HepG2 (cell line): ENCODE measurements around the gene ADGRD1. TPM values are rescaled to one million over a fixed set of nuclear protein-coding genes. Genes with fewer than 3 reads are reported as not detected.

ENCODE experiments used
- ATF7 ChIP-seq, 2 experiments: fragments of 450-650 bp in 1 of 2; sonication (generic) in 1 of 2; formaldehyde crosslinking in 1 of 2; IDR thresholded peaks; 2 replicates each; pipeline versions ENCODE4 v1.4.0 to v1.6.1; 2016 to 2020; ENCODE audit warnings: antibody characterized with exemption in 1 of 2, mild to moderate bottlenecking in 1 of 2, missing genetic modification reagents in 1 of 2
- CCAR2 ChIP-seq: fragments of 200-400 bp; formaldehyde crosslinking; optimal IDR thresholded peaks from 2 replicates; pipeline ENCODE3; 2018; ENCODE audit warnings: low read depth, mild to moderate bottlenecking, low read length, moderate library complexity
- GRHL1 ChIP-seq: sonication (generic); formaldehyde crosslinking; conservative IDR thresholded peaks from 2 replicates; pipeline ENCODE4 v1.8.0; 2022; ENCODE audit warnings: missing genetic modification reagents
- HIVEP1 ChIP-seq: sonication (generic); formaldehyde crosslinking; IDR thresholded peaks from 2 replicates; pipeline ENCODE4 v1.4.0; 2020; ENCODE audit warnings: mild to moderate bottlenecking, missing genetic modification reagents
- MED1 ChIP-seq: sonication (generic); formaldehyde crosslinking; IDR thresholded peaks from 2 replicates; pipeline ENCODE4 v1.4.0; 2020; ENCODE audit warnings: missing genetic modification reagents
- MTA3 ChIP-seq: sonication (generic); formaldehyde crosslinking; IDR thresholded peaks from 2 replicates; pipeline ENCODE4 v1.4.0; 2020; ENCODE audit warnings: missing genetic modification reagents
- MXD3 ChIP-seq: IDR thresholded peaks from 2 replicates; pipeline ENCODE4 v1.6.1; 2016; ENCODE audit warnings: mild to moderate bottlenecking, missing biosample characterization, missing genetic modification reagents
- PAWR ChIP-seq: sonication (generic); formaldehyde crosslinking; IDR thresholded peaks from 2 replicates; pipeline ENCODE4 v1.4.0; 2020; ENCODE audit warnings: missing genetic modification reagents, mild to moderate bottlenecking, borderline replicate concordance
- PAX8 ChIP-seq: sonication (generic); formaldehyde crosslinking; IDR thresholded peaks from 2 replicates; pipeline ENCODE4 v1.8.0; 2022; ENCODE audit warnings: mild to moderate bottlenecking, missing genetic modification reagents, borderline replicate concordance
- PHF8 ChIP-seq: sonication (generic); formaldehyde crosslinking; IDR thresholded peaks from 2 replicates; pipeline ENCODE4 v1.5.0; 2020; ENCODE audit warnings: missing genetic modification reagents
- PRDM10 ChIP-seq: sonication (generic); formaldehyde crosslinking; IDR thresholded peaks from 2 replicates; pipeline ENCODE4 v1.4.0; 2020; ENCODE audit warnings: low read depth, missing genetic modification reagents
- SAFB2 ChIP-seq: sonication (generic); formaldehyde crosslinking; IDR thresholded peaks from 2 replicates; pipeline ENCODE4 v1.5.1; 2020; ENCODE audit warnings: missing genetic modification reagents, low read depth, mild to moderate bottlenecking, borderline replicate concordance
- TCF7L2 ChIP-seq: IDR thresholded peaks from 2 replicates; pipeline ENCODE4 v1.6.1; 2011; ENCODE audit warnings: mild to moderate bottlenecking, low read depth, low read length, moderate library complexity
- ZBTB38 ChIP-seq: sonication (generic); formaldehyde crosslinking; IDR thresholded peaks from 2 replicates; pipeline ENCODE4 v1.5.1; 2020; ENCODE audit warnings: mild to moderate bottlenecking, missing genetic modification reagents
- ZBTB7A ChIP-seq: sonication (generic); formaldehyde crosslinking; IDR thresholded peaks from 2 replicates; pipeline ENCODE4 v1.8.0; 2022; ENCODE audit warnings: mild to moderate bottlenecking, missing genetic modification reagents
- ZFP36L1 ChIP-seq: sonication (generic); formaldehyde crosslinking; IDR thresholded peaks from 2 replicates; pipeline ENCODE4 v1.8.0; 2022; ENCODE audit warnings: mild to moderate bottlenecking, missing genetic modification reagents, moderate library complexity
- ZNF225 ChIP-seq: sonication (generic); formaldehyde crosslinking; IDR thresholded peaks from 2 replicates; pipeline ENCODE4 v1.4.0; 2020; ENCODE audit warnings: mild to moderate bottlenecking, missing genetic modification reagents
- ZNF550 ChIP-seq: sonication (generic); formaldehyde crosslinking; IDR thresholded peaks from 2 replicates; pipeline ENCODE4 v1.4.0; 2020; ENCODE audit warnings: mild to moderate bottlenecking, missing genetic modification reagents, borderline replicate concordance
- ZNF574 ChIP-seq: sonication (generic); formaldehyde crosslinking; IDR thresholded peaks from 2 replicates; pipeline ENCODE4 v1.4.0; 2020; ENCODE audit warnings: missing genetic modification reagents
- ZNF775 ChIP-seq: sonication (generic); formaldehyde crosslinking; IDR thresholded peaks from 2 replicates; pipeline ENCODE4 v1.4.0; 2020; ENCODE audit warnings: missing genetic modification reagents, mild to moderate bottlenecking, moderate library complexity, borderline replicate concordance
- ZNF781 ChIP-seq: sonication (generic); formaldehyde crosslinking; IDR thresholded peaks from 2 replicates; pipeline ENCODE4 v1.5.1; 2020; ENCODE audit warnings: borderline replicate concordance, mild to moderate bottlenecking, missing genetic modification reagents; ENCODE audit errors: not compliant biosample characterization
- polyA plus RNA-seq, 8 experiments: library from polyadenylated mRNA; depleted of rRNA in 3 of 8; stranded (reverse) in 7 of 8; unstranded in 1 of 8; fragments of >200 nt; fragmentation: Illumina TruSeq in 4 of 8; extraction: Trizol in 4 of 8; gene quantifications; 2 replicates each; pipeline versions ENCODE4 v1.2.1 to v1.2.3, GENCODE V29; 2011 to 2016; ENCODE audit warnings: low read depth in 4 of 8, missing spikeins in 1 of 8, mixed read lengths in 1 of 8; ENCODE audit not compliant: insufficient read depth in 1 of 8
- total RNA-seq, 5 experiments: library from RNA; depleted of rRNA; stranded (reverse); fragments of >200 nt; fragmentation: Illumina TruSeq; extraction: Trizol; gene quantifications; 2 replicates each; pipeline ENCODE4 v1.2.3, GENCODE V29; 2016; ENCODE audit warnings: low read depth in 1 of 5

Gene ADGRD1
- total and polyA plus RNA-seq, 2 of the 13 experiments (the other 11 are each of a cell fraction or from before 2014, with no cell fraction given) = 0.46 to 12.4 TPM

- TF ChIP-seq MTA3 (no peak), PAWR (CRISPR knock-in tag) (no peak), MXD3 (CRISPR knock-in tag) (no peak), ZNF550 (no peak), ATF7 (IDR thresholded peaks at IDR 0.05) (peak; percentile 53), ATF7 (CRISPR knock-in tag; IDR thresholded peaks at IDR 0.05) (no peak), HIVEP1 (CRISPR knock-in tag) (no peak), PAX8 (no peak), ZBTB38 (CRISPR knock-in tag) (peak; percentile 1; the same call in 1 of the 2 replicates), ZNF781 (CRISPR knock-in tag) (no peak), TCF7L2 (no peak), ZNF574 (CRISPR knock-in tag) (peak; percentile 31; the same call in 1 of the 2 replicates), ZBTB7A (no peak), ZNF775 (CRISPR knock-in tag) (no peak), PRDM10 (0 out of 2 replicates have a peak, but pooled peaks have one; percentile 46), MED1 (CRISPR knock-in tag) (peak; percentile 68), ZNF225 (CRISPR knock-in tag) (no peak), SAFB2 (no peak), GRHL1 (no peak), CCAR2 (no peak), PHF8 (CRISPR knock-in tag) (no peak; the same call in 1 of the 2 replicates), ZFP36L1 (CRISPR knock-in tag) (no peak)
Observed at GRCh38 chr12:130983328-130984017, 29.8 kb downstream of the ADGRD1 start (continued).
